K562 (cell line): Measurements from ENCODE around the gene ATF6B. TPM values are rescaled to one million over a fixed set of nuclear protein-coding genes. Genes with fewer than 3 reads are reported as not detected.

ENCODE experiments used
- ATAC-seq: fragments of 200-7000 bp; cut with Tn5 transposase; 3 replicates; pipeline ENCODE4 v1.9.1; 2020; ENCODE audit warnings: moderate library complexity
- BruUV-seq: library from RNA; stranded (reverse); fragments of 400-500 nt; replicated peaks from 2 replicates; lab custom pipeline; 2021; lab: Mats Ljungman, UMichigan
- CTCF ChIA-PET: fragments of 300-600 bp; formaldehyde crosslinking; extraction: SDS; loops from one replicate; lab custom pipeline; 2021; ENCODE audit warnings: low intra/inter-chr PET ratio; lab: Yijun Ruan, JAX
- POLR2A ChIA-PET: fragments of 300-600, 350-650 bp; sonication (Branson Sonifier 250); formaldehyde crosslinking; extraction: SDS; loops from one replicate; lab custom pipeline; 2021; ENCODE audit warnings: antibody characterized with exemption, inconsistent platforms; lab: Yijun Ruan, JAX
- DNase-seq, 4 experiments: peaks; one replicate each; pipeline versions ENCODE4 v3.0.0 to v3.0.0-alpha.2; 2011 to 2018; ENCODE audit warnings: low spot score in 3 of 4, mixed read lengths in 3 of 4; ENCODE audit errors: extremely low read depth in 1 of 4
- FAIRE-seq: peaks from 2 replicates; lab custom pipeline; 2011; peaks lifted over from hg19 to GRCh38; lab: Jason Lieb, UNC
- H2AFZ ChIP-seq: 2 replicates; pipeline ENCODE4 v1.6.0; 2011; ENCODE audit warnings: low read depth, low read length, control low read depth, inconsistent platforms
- H3K27ac ChIP-seq: fragments of 200-600 bp; 3 replicates; pipeline ENCODE4 v1.8.0; 2011; ENCODE audit warnings: low read depth, mild to moderate bottlenecking, control low read depth, inconsistent platforms, low read length, moderate library complexity, mixed read lengths; ENCODE audit errors: extremely low read depth
- H3K27me3 ChIP-seq, 2 experiments: fragments of 300-600 bp in 1 of 2; 2 replicates in 1 of 2; 3 replicates in 1 of 2; pipeline versions ENCODE4 v1.6.0 to v1.8.0; 2011; ENCODE audit warnings: inconsistent platforms in 2 of 2, low read length in 2 of 2, mild to moderate bottlenecking in 1 of 2, mixed read lengths in 1 of 2, moderate library complexity in 1 of 2; ENCODE audit not compliant: control insufficient read depth in 2 of 2, insufficient read depth in 2 of 2
- H3K36me3 ChIP-seq: fragments of 300-600 bp; 3 replicates; pipeline ENCODE4 v1.8.0; 2011; ENCODE audit warnings: mild to moderate bottlenecking, low read length, inconsistent platforms; ENCODE audit not compliant: control insufficient read depth, insufficient read depth
- H3K4me1 ChIP-seq, 2 experiments: fragments of 200-600 bp in 1 of 2; replicated peaks in 1 of 2; 2 replicates in 1 of 2; 3 replicates in 1 of 2; pipeline versions ENCODE4 v1.5.1 to v1.8.0; 2011; ENCODE audit warnings: inconsistent platforms in 2 of 2, low read length in 2 of 2, mild to moderate bottlenecking in 1 of 2, mixed read lengths in 1 of 2, moderate library complexity in 1 of 2; ENCODE audit not compliant: control insufficient read depth in 2 of 2, insufficient read depth in 2 of 2
- H3K4me2 ChIP-seq: 2 replicates; pipeline ENCODE4 v1.6.1; 2011; ENCODE audit warnings: low read length, control low read depth, inconsistent platforms, mixed read lengths; ENCODE audit not compliant: insufficient read depth
- H3K4me3 ChIP-seq: fragments of 200-600 bp; sonication (generic), shearing (Covaris generic); 2 replicates; pipeline ENCODE4 v1.5.1; 2016; ENCODE audit warnings: control low read depth, inconsistent platforms
- H3K79me2 ChIP-seq: fragments of 200-600 bp; 3 replicates; pipeline ENCODE4 v1.8.0; 2011; ENCODE audit warnings: low read length, inconsistent platforms; ENCODE audit not compliant: control insufficient read depth, insufficient read depth
- H3K9ac ChIP-seq, 2 experiments: 2 replicates each; pipeline versions ENCODE4 v1.6.0 to v1.6.1; 2011; ENCODE audit warnings: low read depth in 2 of 2, low read length in 2 of 2, control low read depth in 1 of 2, inconsistent platforms in 1 of 2, mild to moderate bottlenecking in 1 of 2, mixed read lengths in 1 of 2; ENCODE audit not compliant: insufficient read depth in 1 of 2
- H3K9me1 ChIP-seq: one replicate; pipeline ENCODE4 v1.6.0; 2011; ENCODE audit warnings: inconsistent platforms, mild to moderate bottlenecking, low read length, moderate library complexity; ENCODE audit not compliant: control insufficient read depth, insufficient read depth
- H3K9me3 ChIP-seq: replicated peaks from 2 replicates; pipeline ENCODE4 v1.5.1; 2011; ENCODE audit warnings: low read depth, low read length, inconsistent platforms; ENCODE audit not compliant: control insufficient read depth, insufficient read depth
- H4K20me1 ChIP-seq: replicated peaks from 2 replicates; pipeline ENCODE4 v1.6.1; 2011; ENCODE audit warnings: low read length, inconsistent platforms, mixed read lengths; ENCODE audit not compliant: control insufficient read depth, insufficient read depth
- ELF4 ChIP-seq: fragments of 450-650 bp; formaldehyde crosslinking; IDR thresholded peaks from 2 replicates; pipeline ENCODE4 v1.4.0; 2022; ENCODE audit warnings: missing genetic modification characterization
- GABPB1 ChIP-seq: sonication (generic); formaldehyde crosslinking; IDR thresholded peaks from 2 replicates; pipeline ENCODE4 v1.8.0; 2022; ENCODE audit warnings: mild to moderate bottlenecking, missing genetic modification reagents
- IRF2 ChIP-seq: sonication (generic); formaldehyde crosslinking; IDR thresholded peaks from 2 replicates; pipeline ENCODE4 v1.8.1; 2022; ENCODE audit warnings: mild to moderate bottlenecking, missing genetic modification reagents
- MGA ChIP-seq: fragments of 450-650 bp; IDR thresholded peaks from 2 replicates; pipeline ENCODE4 v1.6.1; 2016; ENCODE audit warnings: mild to moderate bottlenecking, moderate library complexity
- PPARD ChIP-seq: fragments of 250-450 bp; sonication (Bioruptor Pico); IDR thresholded peaks from 2 replicates; pipeline ENCODE4 v1.8.0; 2022; ENCODE audit warnings: inconsistent platforms, mild to moderate bottlenecking, moderate library complexity
- WGBS: fragments of 100-300 bp; shearing (Covaris generic); methylation state at CpG from one replicate; pipeline ENCODE4 v1.1.6; 2016; ENCODE audit warnings: low coverage, mixed read lengths; ENCODE audit not compliant: insufficient coverage; ENCODE audit errors: missing lambda C conversion rate; 5-methylcytosine and 5-hydroxymethylcytosine counted together
- in situ Hi-C: fragments of 300-500 bp; cut with MboI; formaldehyde crosslinking; loops from 4 replicates; pipeline ENCODE4 v1.15.0; 2018; ENCODE audit warnings: inconsistent platforms, mixed read lengths
- intact Hi-C: fragments of 100-400 bp; cut with micrococcal nuclease; formaldehyde crosslinking; loops from 2 replicates; pipeline ENCODE4 v1.14.2; 2022
- polyA plus RNA-seq, 8 experiments: library from polyadenylated mRNA; depleted of rRNA in 4 of 8; stranded (reverse) in 5 of 8; unstranded in 3 of 8; fragments of >200 nt; fragmentation: Nextera tagmentation in 2 of 8; fragmentation: Illumina TruSeq in 1 of 8; extraction: Ambion mirVana in 2 of 8; extraction: Trizol in 1 of 8; gene quantifications; 2 replicates each; pipeline versions ENCODE4 v1.2.1 to v1.2.3, GENCODE V29; 2011 to 2014; ENCODE audit warnings: inconsistent platforms in 1 of 8, missing spikeins in 1 of 8
- total RNA-seq, 7 experiments: library from RNA; depleted of rRNA in 6 of 7; stranded (reverse); fragments of >200 nt in 6 of 7; fragmentation: Illumina TruSeq in 2 of 7; extraction: Trizol in 2 of 7; gene quantifications; 2 replicates each; pipeline versions ENCODE4 v1.2.1 to v1.2.3, GENCODE V29; 2011 to 2021; ENCODE audit warnings: low replicate concordance in 1 of 7
- TF ChIP-seq, protein P1 (sequence below): fragments of 450-650 bp; formaldehyde crosslinking; IDR thresholded peaks from 2 replicates; pipeline ENCODE4 v1.4.0; 2022; ENCODE audit warnings: missing genetic modification characterization
- TF ChIP-seq, protein P2 (sequence below): sonication (generic); formaldehyde crosslinking; IDR thresholded peaks from 2 replicates; pipeline ENCODE4 v1.8.0; 2022; ENCODE audit warnings: mild to moderate bottlenecking, missing genetic modification reagents

Gene ATF6B
- total and polyA plus RNA-seq, 9 of the 15 experiments (the other 6 are each of a cell fraction or from before 2014, with no cell fraction given), result 20.7 to 131 (median 31.7) TPM

DNA sequence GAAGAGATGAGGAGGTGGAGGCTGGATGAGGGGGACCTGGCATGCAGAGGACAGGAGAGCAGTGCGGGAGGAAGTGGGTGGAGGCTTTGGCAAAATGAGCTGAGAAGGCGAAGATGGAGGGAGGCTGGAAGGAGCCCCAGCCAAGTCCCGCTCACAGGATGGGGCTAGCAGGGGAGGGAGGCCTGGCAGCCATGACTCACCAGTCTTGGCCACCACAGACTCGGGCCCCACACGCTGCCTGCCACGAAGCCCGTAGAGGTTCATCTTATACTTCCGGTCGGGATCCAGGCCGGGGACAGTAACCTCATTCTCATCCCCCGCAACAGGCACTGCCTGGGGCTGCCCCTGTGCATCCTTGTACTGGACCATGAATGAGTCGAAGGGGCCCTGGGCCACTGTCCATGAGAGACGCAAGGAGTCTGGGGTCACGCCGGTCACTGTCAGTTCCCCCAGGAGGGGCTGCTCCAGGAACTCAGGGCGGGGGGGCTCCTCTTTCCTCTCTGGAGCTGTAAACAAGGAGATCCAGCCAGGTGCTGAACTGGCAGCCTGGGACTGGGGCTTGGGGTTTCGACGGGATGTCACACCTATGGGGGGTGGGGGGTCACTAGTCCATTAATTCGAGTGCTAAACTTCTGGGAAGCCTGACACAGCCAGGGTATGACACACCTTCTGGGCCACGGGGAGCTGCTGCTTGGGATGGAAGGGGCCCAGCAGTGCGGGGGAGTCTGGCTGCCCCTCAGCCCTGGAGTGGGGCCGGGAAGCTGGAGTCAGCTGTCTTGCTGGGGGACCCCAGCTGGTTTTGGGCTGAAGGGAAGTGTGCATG is 46.7 kb downstream of the ATF6B start:
- intact Hi-C loops (no loop called here), in situ Hi-C loops (no loop called here)
- FAIRE-seq, result no peak
- Histone ChIP-seq H3K9me1 (no peaks in the 10 kb centered on the region), H3K9ac (peak overlapping the region in 1 of 2 experiments; percentile 33; a peak in 2 of 4 replicates), H3K4me3 (no peak overlapping the region), H3K4me1 (peaks cover 11 to 27% of the 10 kb centered on the region in 2 experiments), H3K4me2 (no peak overlapping the region; the same call in 1 of the 2 replicates), H3K27me3 (peaks cover 5 to 35% of the 10 kb centered on the region in 2 experiments; a peak in 4 of 5 replicates), H3K36me3 (no peaks in the 10 kb centered on the region), H4K20me1 (peaks cover 4% of the 10 kb centered on the region; the same call in 1 of the 2 replicates), H2AFZ (peak overlapping the region; percentile 73), H3K27ac (no peak overlapping the region; the same call in 2 of the 3 replicates), H3K79me2 (no peaks in the 10 kb centered on the region), H3K9me3 (no peaks in the 10 kb centered on the region)
- peak; percentile 60 for ATAC-seq
- CTCF ChIA-PET, result no interaction called here
- peak; percentile 61 to 77 (median 73) for DNase-seq
- WGBS, result 26% methylated on average over 22 of the region's 22 CpGs
- no TSS peak for BruUV-seq
- POLR2A ChIA-PET, result interaction anchor here (0.6 to 1.5 kb wide), 5 partner anchors 10 to 495 kb away, joined by 3 to 4 read pairs (median 4); partner anchors contain the start of gene MPIG6B
- TF ChIP-seq MGA (peak; percentile 61), IRF2 (CRISPR knock-in tag) (no peak), ELF4 (CRISPR knock-in tag) (0 out of 2 replicates have a peak, but pooled peaks have one; percentile 16), GABPB1 (CRISPR knock-in tag) (peak; percentile 64), PPARD (CRISPR knock-in tag) (no peak)
- TF ChIP-seq, protein P1, sequence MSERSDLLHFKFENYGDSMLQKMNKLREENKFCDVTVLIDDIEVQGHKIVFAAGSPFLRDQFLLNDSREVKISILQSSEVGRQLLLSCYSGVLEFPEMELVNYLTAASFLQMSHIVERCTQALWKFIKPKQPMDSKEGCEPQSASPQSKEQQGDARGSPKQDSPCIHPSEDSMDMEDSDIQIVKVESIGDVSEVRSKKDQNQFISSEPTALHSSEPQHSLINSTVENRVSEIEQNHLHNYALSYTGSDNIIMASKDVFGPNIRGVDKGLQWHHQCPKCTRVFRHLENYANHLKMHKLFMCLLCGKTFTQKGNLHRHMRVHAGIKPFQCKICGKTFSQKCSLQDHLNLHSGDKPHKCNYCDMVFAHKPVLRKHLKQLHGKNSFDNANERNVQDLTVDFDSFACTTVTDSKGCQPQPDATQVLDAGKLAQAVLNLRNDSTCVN, result no peak
- TF ChIP-seq, protein P2, sequence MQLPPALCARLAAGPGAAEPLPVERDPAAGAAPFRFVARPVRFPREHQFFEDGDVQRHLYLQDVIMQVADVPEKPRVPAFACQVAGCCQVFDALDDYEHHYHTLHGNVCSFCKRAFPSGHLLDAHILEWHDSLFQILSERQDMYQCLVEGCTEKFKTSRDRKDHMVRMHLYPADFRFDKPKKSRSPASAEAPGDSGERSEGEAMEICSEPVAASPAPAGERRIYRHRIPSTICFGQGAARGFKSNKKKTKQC, result peak; percentile 44; the same call in 1 of the 2 replicates
